ENCODE measurements around the gene RBM20. TPM values are rescaled to one million over a fixed set of nuclear protein-coding genes. Genes with fewer than 3 reads are reported as not detected.

Gene RBM20
- total and polyA plus RNA-seq, 2 of the 4 experiments (the other 2 are of a cell fraction) = under 0.01 to 0.15 TPM

DNA sequence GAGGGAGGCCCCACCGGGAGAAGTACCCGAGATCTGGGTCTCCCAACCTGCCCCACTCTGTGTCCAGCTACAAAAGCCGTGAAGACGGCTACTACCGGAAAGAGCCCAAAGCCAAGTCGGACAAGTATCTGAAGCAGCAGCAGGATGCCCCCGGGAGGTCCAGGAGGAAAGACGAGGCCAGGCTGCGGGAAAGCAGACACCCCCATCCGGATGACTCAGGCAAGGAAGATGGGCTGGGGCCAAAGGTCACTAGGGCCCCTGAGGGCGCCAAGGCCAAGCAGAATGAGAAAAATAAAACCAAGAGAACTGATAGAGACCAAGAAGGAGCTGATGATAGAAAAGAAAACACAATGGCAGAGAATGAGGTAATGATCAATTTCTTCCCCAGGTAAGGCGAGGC lies 168.4 kb downstream of the RBM20 start:
- 75% methylated on average over 5 of the region's 12 CpGs; no CpG with 5 or more reads in 1 of the 2 experiments for WGBS, 2 experiments (ENCODE audit: extremely low coverage in 2 of 2, insufficient read length in 1 of 2)
- DNase-seq = no peak

More for the DNA sequence above, 168.4 kb downstream of the RBM20 start:
- Histone ChIP-seq H4K20me1 (ENCODE audit: insufficient read depth, low read length) (no peaks in the 10 kb centered on the region), H3K14ac (replicated peaks; ENCODE audit: low read depth, low read length) (no peak overlapping the region), H3K27ac (ENCODE audit: insufficient read depth, low read length) (no peak overlapping the region), H2BK15ac (ENCODE audit: low read depth, low read length) (no peak overlapping the region), H3K4me2 (ENCODE audit: low read depth, low read length) (no peak overlapping the region), H2BK20ac (ENCODE audit: low read depth, low read length) (no peak overlapping the region), H3K9me3 (ENCODE audit: control insufficient read depth, insufficient read depth, low read length) (no peaks in the 10 kb centered on the region), H4K91ac (ENCODE audit: insufficient read depth, low read depth, low read length) (no peak overlapping the region), H2BK120ac (ENCODE audit: low read depth, low read length) (no peak overlapping the region), H3K79me1 (ENCODE audit: low read depth in 1 of 2, low read length in 2 of 2) (no peaks in the 10 kb centered on the region), H3K18ac (ENCODE audit: low read depth, low read length) (no peak overlapping the region), H3K9ac (ENCODE audit: low read depth, low read length) (no peak overlapping the region), H2AFZ (replicated peaks; ENCODE audit: low read length, poor library complexity) (no peak overlapping the region), H3K9me1 (ENCODE audit: insufficient read depth, low read length) (no peaks in the 10 kb centered on the region), H3K27me3 (ENCODE audit: control insufficient read depth, insufficient read depth, low read length) (peaks cover 15% of the 10 kb centered on the region), H3K4ac (ENCODE audit: low read depth, low read length) (no peak overlapping the region), H4K5ac (ENCODE audit: low read depth, low read length) (no peak overlapping the region), H2AK5ac (ENCODE audit: low read depth, low read length) (no peak overlapping the region), H4K8ac (ENCODE audit: low read depth in 2 of 2, low read length in 2 of 2) (no peak overlapping the region), H3K56ac (ENCODE audit: extremely low read depth, insufficient read depth, low read length) (no peak overlapping the region), H3K23ac (ENCODE audit: low read depth, low read length) (no peak overlapping the region), H2AK9ac (replicated peaks; ENCODE audit: low read depth, low read length, poor library complexity) (no peak overlapping the region), H3K4me3 (ENCODE audit: insufficient read depth, low read depth, low read length) (no peak overlapping the region), H3K36me3 (ENCODE audit: control insufficient read depth, insufficient read depth, low read length) (no peaks in the 10 kb centered on the region), H2BK5ac (ENCODE audit: low read depth, low read length, poor library complexity, severe bottlenecking) (no peak overlapping the region), H3K4me1 (ENCODE audit: control insufficient read depth, insufficient read depth, low read length) (no peaks in the 10 kb centered on the region)
- intact Hi-C loops (cut with micrococcal nuclease) (no loop called here), in situ Hi-C loops (cut with MboI; ENCODE audit: low sequenced_read_pairs) (no loop called here), dilution Hi-C loops (cut with HindIII; ENCODE audit: low sequenced_read_pairs, unreplicated experiment) (no loop called here)
- no peak for ATAC-seq (ENCODE audit: low read depth)
- POLR2A ChIA-PET (ENCODE audit: unreplicated experiment) = no interaction called here
- TF ChIP-seq RCOR1 (IDR thresholded peaks at IDR 0.05; ENCODE audit: insufficient replicate concordance, low read length) (no peak), FOS (IDR thresholded peaks at IDR 0.05; ENCODE audit: low read depth, low read length) (no peak), CEBPB (IDR thresholded peaks at IDR 0.05; ENCODE audit: low read depth, low read length) (no peak), MAFK (IDR thresholded peaks at IDR 0.05; ENCODE audit: low read depth, low read length) (no peak), POLR2A (IDR thresholded peaks at IDR 0.05; ENCODE audit: low read depth, low read length) (no peak), BHLHE40 (IDR thresholded peaks at IDR 0.05; ENCODE audit: low read depth, low read length) (no peak), MAZ (IDR thresholded peaks at IDR 0.05; ENCODE audit: borderline replicate concordance, low read depth, low read length) (no peak), CHD1 (IDR thresholded peaks at IDR 0.05; ENCODE audit: low read depth, low read length) (no peak), RFX5 (IDR thresholded peaks at IDR 0.05; ENCODE audit: low read depth, low read length) (no peak), SMC3 (IDR thresholded peaks at IDR 0.05; ENCODE audit: low read depth, low read length) (no peak), MXI1 (IDR thresholded peaks at IDR 0.05; ENCODE audit: borderline replicate concordance, low read depth, low read length) (no peak), NFE2L2 (IDR thresholded peaks at IDR 0.05; ENCODE audit: low read depth, low read length) (no peak), RAD21 (IDR thresholded peaks at IDR 0.05; ENCODE audit: low read length) (no peak)
- TF ChIP-seq, protein P1, sequence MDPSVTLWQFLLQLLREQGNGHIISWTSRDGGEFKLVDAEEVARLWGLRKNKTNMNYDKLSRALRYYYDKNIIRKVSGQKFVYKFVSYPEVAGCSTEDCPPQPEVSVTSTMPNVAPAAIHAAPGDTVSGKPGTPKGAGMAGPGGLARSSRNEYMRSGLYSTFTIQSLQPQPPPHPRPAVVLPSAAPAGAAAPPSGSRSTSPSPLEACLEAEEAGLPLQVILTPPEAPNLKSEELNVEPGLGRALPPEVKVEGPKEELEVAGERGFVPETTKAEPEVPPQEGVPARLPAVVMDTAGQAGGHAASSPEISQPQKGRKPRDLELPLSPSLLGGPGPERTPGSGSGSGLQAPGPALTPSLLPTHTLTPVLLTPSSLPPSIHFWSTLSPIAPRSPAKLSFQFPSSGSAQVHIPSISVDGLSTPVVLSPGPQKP (IDR thresholded peaks at IDR 0.05; ENCODE audit: borderline replicate concordance, low read depth, low read length) = no peak
- TF ChIP-seq, protein P2, sequence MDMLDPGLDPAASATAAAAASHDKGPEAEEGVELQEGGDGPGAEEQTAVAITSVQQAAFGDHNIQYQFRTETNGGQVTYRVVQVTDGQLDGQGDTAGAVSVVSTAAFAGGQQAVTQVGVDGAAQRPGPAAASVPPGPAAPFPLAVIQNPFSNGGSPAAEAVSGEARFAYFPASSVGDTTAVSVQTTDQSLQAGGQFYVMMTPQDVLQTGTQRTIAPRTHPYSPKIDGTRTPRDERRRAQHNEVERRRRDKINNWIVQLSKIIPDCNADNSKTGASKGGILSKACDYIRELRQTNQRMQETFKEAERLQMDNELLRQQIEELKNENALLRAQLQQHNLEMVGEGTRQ (IDR thresholded peaks at IDR 0.05; ENCODE audit: low read depth, low read length) = no peak
- TF ChIP-seq, protein P3, sequence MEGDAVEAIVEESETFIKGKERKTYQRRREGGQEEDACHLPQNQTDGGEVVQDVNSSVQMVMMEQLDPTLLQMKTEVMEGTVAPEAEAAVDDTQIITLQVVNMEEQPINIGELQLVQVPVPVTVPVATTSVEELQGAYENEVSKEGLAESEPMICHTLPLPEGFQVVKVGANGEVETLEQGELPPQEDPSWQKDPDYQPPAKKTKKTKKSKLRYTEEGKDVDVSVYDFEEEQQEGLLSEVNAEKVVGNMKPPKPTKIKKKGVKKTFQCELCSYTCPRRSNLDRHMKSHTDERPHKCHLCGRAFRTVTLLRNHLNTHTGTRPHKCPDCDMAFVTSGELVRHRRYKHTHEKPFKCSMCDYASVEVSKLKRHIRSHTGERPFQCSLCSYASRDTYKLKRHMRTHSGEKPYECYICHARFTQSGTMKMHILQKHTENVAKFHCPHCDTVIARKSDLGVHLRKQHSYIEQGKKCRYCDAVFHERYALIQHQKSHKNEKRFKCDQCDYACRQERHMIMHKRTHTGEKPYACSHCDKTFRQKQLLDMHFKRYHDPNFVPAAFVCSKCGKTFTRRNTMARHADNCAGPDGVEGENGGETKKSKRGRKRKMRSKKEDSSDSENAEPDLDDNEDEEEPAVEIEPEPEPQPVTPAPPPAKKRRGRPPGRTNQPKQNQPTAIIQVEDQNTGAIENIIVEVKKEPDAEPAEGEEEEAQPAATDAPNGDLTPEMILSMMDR (conservative IDR thresholded peaks at IDR 0.05; ENCODE audit: low read depth, low read length) = no peak
- CTCF ChIA-PET = no interaction called here
- no TSS peak for BruUV-seq (replicated peaks)
